ENCODE data around the gene NEURL1B.

NEURL1B gene

DNA sequence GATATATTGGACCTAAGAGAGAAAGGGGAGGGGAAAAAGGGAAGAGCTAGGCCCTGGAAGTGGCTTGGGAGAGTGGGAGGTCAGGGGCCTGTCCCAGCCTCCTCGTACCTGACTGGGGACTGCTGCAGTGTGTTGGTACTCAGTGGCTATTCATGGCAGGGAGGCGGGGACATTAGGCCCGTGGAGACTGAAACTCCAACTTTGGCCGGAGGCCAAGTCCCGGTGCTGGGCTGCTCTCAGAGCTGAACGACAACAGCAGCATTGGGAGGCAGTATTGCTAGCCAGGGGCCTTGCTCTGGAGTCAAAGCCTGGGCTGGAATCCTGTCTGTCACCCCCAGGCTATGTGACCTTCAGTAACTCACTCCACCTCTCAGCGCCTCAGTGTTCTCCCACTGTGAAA is 37.8 kb downstream of the NEURL1B start:
- no peak for DNase-seq (ENCODE audit: low read depth in 3 of 3)

DNA sequence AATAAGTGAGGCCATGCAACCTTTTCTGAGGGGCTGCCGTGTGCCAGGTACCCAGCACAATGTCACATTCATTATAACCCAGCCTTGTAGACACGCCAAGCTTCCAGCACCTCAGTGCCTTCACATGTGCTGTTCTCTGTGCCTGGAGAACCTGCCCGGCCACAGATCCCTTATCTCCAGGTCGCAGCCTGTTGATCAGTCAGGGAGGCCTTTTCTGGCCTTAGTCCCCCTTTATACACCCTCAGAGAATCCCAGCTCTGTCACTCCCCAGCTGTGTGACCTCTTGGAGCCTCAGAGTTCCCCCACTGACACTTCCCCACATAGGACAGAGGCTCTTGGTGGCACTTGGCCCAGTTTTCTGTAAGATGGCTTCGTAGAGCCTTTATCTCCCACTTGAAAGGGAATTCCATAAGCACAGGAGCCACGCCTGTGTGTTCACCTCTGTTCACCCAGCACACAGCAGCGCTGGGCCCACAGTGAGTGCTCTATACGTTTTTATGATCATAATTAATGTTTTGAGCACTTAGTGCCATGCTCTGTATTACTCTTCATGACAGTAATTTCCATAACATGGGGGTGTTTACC is 38.7 kb downstream of the NEURL1B start:
- no peak for DNase-seq (ENCODE audit: low read depth in 3 of 3)

DNA sequence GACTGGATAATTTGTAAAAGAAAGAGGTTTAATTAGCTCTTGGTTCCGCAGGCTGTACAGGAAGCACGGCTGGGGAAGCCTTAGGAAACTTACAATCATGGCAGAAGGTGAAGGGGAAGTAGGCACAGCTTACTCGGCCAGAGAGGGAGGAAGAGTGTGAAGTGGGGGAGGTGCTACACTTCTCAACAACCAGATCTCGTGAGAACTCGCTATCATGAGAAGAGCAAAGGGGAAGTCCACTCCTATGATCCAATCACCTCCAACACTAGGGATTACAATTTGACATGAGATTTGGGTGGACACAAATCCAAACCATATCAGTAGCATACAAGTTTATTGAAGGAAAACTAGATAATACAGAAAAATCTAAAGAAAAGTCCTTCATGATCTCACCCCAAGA is 39.9 kb downstream of the NEURL1B start:
- DNase-seq (ENCODE audit: low read depth in 3 of 3) = no peak

GRCh38 chr5:172681421-172681820 is 40.4 kb downstream of the NEURL1B start:
- DNase-seq (ENCODE audit: low read depth in 3 of 3) = no peak

DNA sequence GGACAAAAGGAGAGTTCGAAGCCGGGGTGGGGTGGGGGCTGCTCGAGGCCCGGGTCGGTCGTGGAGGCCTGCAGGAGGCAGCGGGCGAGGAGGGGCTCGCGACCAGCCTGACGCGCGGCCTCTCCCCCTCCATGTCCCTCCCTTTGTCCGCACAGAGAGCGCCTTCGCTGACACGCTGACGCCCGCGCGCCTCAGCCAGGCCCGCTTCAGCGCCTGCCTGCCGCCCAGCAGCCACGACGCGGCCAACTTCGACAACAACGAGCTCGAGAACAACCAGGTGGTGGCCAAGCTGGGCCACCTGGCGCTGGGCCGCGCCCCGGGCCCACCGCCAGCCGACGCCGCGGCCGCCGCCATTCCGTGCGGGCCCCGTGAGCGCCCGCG is 42.2 kb downstream of the NEURL1B start:
- no peak for DNase-seq (ENCODE audit: low read depth in 3 of 3)

GRCh38 chr5:172683645-172684471 is 42.8 kb downstream of the NEURL1B start:
- peak; percentile 27 to 62 (median 33) for DNase-seq (ENCODE audit: low read depth in 3 of 3)

DNA sequence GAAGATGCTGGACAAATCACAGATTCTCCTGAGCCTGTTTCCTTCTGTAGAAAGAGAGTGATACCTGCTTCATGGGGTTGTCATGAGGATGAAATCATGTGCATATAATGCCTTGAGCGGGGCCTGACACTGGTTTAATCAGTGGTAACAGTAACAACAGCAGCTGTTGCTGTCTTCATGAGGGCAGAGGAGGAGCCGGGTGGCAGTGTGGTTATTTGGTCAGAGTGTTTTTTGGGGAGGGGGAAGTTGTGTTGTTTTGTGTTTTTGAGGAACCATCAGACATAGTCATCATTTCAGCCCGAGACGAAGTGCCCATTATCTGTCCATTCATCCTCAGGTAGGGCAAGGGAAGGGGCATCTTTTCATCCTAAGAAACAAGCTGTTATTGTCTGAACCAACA is 44.0 kb downstream of the NEURL1B start:
- DNase-seq (ENCODE audit: low read depth in 3 of 3) = no peak

- no peak for DNase-seq (ENCODE audit: low read depth in 3 of 3)
Measured at GRCh38 chr5:172686111-172686510, 45.0 kb downstream of the NEURL1B start.

DNA sequence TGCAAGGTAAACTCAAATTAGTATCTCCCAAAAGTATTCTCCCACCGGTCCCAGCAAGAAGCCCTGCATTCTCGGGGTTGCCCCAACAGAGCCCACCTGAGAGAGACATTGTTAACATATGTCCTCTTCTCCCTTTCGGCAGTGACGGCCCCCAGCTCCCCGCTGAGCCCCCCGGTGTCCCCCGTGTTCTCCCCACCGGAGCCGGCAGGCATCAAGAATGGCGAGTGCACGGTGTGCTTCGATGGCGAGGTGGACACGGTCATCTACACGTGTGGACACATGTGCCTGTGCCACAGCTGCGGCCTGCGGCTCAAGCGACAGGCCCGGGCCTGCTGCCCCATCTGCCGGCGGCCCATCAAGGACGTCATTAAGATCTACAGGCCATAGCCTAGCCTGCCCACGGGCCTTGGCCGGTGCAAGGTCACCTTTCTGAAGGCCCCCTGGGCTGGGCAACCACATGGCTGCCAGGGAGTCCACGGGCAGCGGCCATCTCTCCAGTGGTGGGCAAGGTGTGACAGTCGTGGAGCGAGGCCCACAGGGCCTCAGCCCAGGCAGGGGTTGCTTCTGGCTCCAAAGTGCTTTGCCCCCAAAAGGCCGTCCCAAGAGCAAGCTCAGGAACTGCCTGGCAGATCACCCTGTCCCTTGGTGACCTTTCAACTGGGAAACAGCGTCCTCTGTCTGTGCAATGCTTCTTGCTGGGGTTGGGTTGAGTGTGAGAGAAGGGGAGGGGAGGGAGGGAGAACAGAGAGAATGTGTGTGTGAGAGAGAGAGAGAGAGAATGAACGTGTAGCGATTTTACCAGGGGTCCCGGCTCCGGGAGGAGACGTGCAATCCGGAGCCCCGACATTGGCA is 45.7 kb downstream of the NEURL1B start:
- no peak for DNase-seq (ENCODE audit: low read depth in 3 of 3)

- DNase-seq (ENCODE audit: low read depth in 3 of 3) = no peak
Measured at GRCh38 chr5:172687940-172688339, 46.9 kb downstream of the NEURL1B start.

DNA sequence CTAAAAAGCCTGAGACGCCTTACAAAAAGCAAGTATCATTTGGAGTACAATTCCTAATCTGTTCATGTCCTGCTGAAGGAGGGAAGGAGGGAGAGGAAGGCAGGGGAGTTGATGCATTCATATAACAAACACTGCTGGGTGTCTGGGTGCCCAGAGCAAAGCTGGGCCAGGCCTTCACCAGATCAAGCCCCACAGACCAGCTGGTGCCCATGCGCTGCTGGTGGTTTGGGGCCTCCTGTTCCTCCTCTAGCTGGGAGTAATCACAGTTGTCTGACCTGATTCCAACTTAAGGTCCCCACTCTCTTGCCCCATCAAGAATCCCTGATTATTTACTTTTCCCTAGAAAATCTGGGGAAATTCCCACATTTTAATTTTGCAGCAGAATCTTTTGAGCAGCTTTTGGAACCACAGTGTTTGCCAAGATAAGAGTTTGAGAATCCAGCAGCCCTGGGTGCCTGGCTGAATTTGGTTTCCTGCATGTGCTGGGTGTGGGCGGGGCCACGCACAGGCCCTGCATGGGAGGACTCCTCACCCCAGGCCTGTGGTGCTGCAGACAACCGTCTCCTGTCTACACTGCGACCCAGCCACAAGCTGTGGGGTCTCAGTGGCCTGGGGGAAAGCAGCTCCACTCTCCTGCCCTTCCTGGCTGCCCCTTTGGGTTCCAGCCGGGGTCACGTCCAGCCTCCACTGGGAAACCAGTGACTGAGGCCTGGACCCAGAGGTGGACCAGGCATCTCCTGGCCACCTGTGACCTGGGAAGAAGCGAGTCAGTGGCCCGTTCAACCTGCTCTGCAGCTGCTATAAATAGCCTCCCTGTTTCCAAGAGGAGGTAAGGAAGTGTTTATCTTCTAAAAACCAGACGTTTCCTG is 47.5 kb downstream of the NEURL1B start:
- peak in 1 of 3 experiments; percentile 37 for DNase-seq (ENCODE audit: low read depth in 3 of 3)

DNA sequence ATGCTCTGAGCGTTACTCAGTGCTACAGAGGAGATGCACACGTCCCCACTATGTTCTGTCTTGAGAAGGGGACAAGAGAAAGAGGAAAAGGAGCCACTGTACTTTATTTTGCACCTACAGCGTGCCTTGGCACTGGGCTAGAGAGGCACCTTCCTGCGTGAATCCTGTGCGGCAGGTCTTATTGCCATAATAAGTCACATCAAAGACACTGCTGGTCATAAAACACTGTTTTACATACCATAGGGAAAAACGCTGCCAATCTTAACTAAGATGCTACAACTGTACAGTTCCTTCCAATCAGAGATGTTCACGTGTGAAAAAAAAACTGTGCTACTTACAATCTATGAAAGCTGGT is 48.1 kb downstream of the NEURL1B start:
- no peak for DNase-seq (ENCODE audit: low read depth in 3 of 3)

GRCh38 chr5:172689801-172690200 is 48.7 kb downstream of the NEURL1B start:
- DNase-seq (ENCODE audit: low read depth in 3 of 3) = no peak

- DNase-seq (ENCODE audit: low read depth in 3 of 3) = no peak
Measured at GRCh38 chr5:172690258-172691075, 49.4 kb downstream of the NEURL1B start.

GRCh38 chr5:172691886-172692285 is 50.8 kb downstream of the NEURL1B start:
- no peak for DNase-seq (ENCODE audit: low read depth in 3 of 3)

- no peak for DNase-seq (ENCODE audit: low read depth in 3 of 3)
Measured at GRCh38 chr5:172692451-172692850, 51.4 kb downstream of the NEURL1B start.

GRCh38 chr5:172692981-172693380 is 51.9 kb downstream of the NEURL1B start:
- DNase-seq (ENCODE audit: low read depth in 3 of 3) = no peak

GRCh38 chr5:172694061-172694460 is 53.0 kb downstream of the NEURL1B start:
- DNase-seq (ENCODE audit: low read depth in 3 of 3) = no peak

- no peak for DNase-seq (ENCODE audit: low read depth in 3 of 3)
Measured at GRCh38 chr5:172694541-172694940, 53.5 kb downstream of the NEURL1B start.

DNA sequence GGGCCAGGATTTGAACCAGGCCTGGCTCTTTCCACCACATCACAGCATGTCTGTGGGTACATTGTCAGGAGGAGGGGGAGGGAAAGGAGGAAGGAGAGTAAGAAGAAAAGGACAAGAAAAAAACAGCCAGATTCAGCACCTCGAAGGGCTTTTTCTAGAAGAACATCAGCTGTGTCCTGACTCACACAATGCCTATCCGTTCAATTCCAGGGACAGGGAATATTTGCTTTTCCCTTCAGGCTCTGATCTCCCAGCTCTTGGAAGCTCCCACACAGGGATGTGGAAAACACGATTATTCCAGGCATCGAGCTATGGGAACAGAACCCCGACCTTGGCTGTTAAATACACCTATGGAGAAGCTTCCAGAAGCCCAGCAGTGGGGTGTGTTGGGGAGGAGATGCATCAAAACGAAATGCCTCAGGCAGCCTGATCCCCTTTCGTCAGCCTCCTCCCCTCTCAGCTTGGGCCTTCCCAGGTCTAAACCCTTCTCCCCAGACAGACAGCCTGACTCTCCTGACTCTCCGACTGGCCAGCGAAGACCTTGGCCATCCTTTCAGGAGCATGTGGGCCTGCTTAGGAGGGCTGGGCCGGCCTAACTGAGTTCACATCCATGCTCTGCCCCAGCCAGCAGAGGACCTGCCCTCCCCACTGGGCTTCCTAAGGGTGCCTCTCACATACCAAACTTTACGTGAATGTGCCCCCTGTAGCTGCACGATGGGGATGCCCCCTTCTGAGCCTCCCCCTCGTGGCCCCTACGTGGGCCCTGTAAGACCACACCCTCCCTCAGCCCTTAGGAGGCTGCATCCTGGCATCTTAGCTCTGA is 54.4 kb downstream of the NEURL1B start:
- DNase-seq (ENCODE audit: low read depth in 3 of 3) = no peak
